ENCODE data around the gene FECH. TPM values are rescaled to one million over a fixed set of nuclear protein-coding genes. Genes with fewer than 3 reads are reported as not detected.

FECH gene
- total RNA-seq, 1 donor from 2014 or later: 24.3 TPM

DNA sequence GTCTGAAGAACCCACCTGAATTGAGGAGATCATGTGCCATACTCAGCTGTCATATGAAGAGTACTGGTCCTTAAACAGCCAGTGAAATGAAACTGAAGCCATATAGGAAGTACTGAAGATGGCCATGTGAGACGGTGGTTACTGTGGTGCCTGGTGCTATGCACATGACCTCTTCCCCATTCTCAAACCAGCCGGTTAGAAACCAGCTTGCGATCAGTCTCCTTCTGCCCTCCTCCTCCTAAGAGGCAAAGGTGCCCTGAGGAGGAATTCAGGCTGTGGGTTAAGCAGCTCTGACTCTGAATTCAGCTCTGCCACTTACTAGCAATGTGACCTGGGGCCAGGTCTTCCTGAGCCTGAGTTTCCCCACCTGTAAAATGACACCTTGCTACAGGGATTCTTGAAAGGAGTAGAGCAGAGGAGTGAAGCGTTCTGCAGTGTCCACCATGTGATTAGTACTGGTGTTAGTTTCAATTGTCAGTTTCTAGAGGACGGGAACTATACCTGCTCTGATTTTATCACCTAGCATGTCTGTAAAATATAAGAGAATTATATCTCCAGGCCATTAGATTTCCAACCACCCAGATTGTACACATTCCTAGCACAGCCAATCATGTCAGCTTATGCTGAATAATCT is 5.1 kb downstream of the FECH start:
- DNase-seq: no peak

DNA sequence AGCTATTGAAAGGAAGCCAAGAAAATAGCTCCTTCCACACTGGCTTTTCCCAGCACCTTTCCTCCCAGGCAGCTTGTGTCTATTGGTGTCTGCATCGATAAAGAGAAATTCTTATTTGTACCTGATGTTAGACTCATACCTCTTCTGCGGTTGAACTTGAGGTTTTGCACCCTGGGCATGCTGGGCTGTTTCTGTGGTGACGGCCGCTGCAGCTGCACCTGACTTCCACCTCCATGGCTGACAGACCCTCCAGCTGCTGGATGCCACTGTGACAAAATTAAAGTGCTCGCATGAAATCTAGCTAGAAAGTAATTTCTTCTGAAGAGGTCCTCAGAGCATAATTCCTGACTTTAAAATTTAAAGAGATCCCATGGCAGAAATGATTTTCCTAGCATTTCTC is 6.6 kb downstream of the FECH start:
- DNase-seq: no peak

DNA sequence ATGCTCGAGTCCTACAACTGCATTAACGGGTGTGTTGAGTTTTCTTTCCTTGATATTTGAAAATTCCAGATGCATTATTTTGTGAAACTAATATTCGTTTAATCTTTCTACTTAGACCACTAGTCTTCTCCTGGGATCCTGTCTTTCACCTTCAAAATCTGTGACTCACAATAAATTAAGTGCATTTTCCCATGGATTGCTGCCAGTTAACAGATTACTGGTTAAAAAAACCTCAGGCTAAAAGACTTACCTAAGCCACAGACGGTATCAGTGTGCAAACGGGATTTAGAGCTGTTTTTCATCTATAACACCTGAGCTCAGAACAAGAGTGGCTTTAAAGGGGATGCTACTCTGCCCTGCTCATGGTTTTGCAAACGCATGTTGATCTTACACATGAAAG is 10.2 kb downstream of the FECH start:
- DNase-seq: no peak

DNA sequence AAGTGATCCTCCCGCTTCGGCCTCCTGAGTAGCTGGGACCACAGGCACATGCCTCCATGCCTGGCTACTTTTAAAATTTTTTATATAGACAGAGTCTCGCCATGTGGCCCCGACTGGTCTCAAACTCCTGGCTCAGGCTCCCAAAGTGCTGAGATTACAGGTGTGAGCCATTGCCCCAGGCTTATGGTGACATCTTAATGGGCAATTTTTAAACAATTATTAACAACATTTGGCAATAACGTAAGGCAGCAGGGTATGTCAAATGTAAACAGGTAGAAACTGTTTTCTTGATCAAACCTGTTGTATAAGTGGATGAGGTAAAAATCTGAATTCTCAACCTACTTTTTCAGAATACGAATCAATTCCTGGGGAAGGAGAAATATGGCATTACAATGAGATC is 11.0 kb downstream of the FECH start:
- no peak for DNase-seq

DNA sequence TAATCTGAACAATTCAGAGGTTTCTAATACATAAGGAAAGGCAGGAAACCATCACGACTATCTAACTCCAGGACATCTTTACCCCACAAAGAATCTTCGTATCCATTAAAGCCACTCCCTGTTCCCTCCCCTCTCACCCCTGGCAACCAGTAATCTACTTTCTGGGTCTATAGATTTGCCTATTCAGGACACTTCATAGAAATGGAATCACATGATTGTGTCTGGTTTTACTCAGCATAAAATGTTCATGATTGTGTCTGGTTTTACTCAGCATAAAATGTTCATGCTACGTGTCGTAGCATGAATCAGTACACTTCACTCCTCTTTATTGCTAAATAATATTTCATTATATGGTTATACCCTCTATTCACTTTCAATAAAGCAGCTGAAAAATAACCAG is 11.6 kb downstream of the FECH start:
- no peak for DNase-seq

DNA sequence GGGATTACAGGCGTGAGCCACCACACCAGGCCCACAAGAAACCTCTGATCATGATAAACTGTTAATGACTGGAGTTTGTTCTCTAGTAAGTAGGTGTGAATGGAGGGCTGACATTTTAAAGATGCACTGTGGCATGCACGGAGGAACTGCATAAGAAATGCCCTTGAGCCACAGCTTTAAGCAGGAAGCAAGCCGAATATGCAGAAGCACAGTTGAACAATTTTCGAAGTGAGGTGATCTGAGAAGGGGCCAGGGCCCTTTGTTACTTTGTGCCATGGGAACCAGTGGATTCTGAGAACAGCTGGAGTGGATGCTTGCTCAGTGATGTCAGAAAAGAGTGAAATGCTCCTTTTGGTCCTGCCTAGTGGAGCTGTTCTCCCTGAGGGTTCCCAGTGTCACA is 16.3 kb downstream of the FECH start:
- DNase-seq: no peak

DNA sequence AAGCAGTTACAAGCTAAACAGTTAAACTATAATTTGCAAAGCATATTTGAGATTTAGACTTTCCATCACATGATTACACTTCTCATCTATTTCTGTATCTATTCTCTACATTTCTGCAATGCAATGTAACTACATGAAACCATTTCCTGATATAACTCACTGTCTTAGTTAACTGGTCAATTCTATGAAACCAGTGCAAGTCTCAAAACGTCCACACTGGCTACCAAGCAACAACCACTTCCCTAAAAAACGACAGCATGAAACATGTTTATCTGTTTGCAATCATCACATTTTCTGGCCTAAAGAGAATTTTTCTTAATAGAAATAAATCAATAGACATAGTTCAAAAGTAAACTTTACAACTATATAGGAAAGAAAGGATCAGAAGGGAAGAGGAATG is 17.4 kb downstream of the FECH start:
- DNase-seq: no peak

DNA sequence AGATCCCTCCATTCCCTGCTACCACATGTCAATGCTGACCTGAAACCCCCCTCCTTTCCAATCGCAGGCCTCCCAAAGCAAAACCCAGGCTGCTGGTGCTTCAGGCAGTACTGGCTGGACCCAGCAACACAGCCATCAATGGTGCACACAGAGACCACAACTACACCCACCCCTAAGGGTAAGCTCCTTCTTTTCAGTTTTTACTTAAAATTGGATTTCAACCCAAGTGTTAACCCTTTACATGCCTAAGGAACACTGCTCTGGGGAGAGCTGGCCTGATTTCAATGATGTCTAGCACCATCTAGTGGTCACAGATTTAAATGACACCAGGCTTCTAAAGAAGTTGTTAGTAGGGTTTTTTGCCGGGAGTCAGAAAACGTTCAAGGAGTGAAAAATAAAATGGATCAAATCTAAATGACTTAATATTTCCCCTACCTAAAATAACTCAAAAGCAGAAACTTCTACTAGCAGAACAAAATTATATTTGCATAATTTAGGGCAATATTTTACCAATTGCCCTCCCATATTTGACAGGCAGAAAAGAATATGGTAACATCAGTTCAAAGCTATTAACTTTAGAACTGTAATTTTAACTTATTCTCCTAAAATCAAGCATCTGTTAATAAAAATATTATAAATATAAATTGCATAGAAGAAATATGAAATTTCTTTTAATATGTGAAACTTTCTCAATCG is 24.6 kb downstream of the FECH start:
- DNase-seq: no peak

DNA sequence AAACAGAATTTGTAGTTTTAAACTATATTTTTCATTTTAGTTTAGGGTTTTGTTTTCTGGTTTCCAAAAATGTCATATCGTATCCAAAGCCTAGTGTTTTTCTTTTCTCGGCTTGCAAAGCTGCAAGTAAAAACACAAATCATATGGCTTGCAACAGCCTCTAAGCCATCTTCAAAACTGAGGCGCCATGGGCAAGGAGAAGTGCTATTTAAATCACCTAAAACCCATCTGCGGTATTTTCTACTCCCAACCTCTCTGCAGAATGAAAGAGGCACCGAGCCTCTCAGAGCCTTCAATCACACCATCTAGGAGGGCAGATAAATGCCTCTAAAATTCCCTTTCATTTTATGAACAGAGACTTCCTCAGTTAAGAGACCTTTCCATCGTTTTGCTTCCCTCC is 25.2 kb downstream of the FECH start:
- no peak for DNase-seq

DNA sequence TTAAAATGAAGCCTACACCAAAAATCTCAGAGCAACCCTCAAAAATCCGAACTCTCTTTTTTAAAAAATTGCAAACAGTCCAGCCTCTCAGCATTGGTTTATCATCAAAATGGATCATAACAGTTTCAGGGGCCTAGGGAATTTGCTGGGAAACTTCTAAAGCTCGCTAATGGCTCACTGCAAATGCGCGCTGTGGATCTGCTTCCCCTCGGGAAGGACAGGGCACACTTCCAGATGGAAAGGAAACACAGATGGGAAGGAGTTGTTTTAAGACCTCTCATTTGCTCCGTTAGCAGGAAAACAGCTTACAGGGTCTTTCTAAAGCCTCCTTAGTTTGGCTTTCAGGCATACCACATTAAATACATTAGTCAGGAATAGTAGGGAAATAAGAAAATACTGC is 27.2 kb downstream of the FECH start:
- DNase-seq: no peak

DNA sequence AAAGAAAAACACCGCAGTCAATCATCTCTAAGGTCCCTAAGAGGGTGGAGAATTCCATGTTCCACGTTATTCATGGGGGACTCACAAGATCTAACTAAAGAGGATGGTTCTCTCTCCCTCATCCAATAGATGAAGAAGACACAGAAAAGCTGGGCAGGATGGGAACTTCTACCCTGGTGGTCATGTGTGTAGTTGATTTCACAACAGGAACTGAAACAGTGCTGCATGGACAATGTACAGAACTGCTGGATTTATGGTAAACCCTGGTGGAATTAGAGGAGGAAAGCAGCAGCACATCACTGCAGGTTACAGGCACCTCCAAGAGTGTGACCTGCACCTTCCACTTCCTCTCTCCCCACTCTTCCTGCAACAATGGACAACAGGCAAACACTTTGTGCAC is 31.4 kb downstream of the FECH start:
- no peak for DNase-seq

DNA sequence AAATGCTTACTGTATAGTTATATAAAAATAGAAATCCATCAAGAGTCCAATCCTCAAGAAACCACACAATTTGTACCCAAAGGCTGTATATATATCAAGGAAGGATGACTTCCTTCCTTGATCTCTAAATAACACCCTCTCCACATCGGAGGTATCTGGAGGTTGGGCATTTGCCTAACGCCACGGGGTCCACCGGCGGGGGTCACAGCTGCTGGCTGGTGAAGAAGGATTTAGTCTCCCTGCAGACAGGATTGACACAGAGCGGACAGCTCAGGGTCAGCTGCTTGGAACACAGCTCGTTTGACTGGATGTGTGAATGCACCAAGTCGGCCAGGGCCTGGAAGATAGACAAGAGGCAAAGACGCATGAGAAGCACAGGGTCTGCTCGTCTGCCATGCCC is 36.0 kb downstream of the FECH start:
- DNase-seq: no peak

DNA sequence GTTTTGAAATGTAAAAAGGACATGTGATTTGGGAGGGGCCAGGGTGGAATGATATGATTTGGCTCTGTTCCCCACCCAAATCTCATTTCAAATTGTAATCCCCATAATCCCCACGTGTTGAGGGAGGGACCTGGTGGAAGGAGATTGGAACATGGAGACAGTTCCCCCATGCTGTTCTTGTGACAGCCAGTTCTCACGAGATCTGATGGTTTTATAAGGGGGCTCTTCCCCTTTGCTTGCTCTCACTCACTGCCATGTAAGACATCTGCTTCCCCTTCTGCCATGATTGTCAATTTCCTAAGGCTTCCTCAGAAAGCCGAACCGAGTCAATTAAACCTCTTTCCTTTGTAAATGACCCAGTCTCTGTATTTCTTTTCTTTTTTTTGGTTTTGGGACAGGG is 39.2 kb downstream of the FECH start:
- DNase-seq: no peak

DNA sequence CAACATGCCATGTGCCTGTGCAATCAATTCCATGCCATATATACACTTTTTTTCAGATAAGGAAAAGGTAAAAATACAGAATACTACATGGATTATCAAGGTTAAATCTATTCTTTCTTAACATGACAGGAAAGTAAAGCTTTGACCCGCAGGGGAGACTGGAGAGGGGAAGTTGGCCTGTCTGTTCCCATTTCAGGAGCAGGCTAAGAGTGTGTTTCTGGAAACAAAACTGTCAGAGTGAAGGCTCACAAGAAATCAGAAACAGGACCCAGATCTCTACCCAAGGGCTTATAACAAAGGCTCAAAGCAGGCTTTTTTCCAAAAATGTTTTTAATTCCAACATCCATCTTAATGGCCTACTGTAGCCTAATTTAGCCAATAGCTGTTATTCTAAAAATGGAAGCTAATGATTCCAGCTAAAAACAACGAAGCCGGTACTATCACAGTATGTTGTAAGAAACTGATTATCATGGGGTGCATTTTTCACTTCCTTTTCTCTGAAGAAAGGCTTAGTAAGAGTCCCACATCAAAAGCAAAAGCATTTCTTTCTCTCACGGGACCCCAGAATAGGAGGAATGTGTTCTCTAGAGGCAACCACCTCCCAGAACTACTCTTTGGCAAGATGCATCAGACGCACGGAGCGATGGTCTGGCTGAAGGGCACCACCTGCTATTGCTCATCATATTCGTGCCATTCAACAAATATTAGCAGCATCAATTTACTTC is 41.4 kb downstream of the FECH start:
- no peak for DNase-seq

DNA sequence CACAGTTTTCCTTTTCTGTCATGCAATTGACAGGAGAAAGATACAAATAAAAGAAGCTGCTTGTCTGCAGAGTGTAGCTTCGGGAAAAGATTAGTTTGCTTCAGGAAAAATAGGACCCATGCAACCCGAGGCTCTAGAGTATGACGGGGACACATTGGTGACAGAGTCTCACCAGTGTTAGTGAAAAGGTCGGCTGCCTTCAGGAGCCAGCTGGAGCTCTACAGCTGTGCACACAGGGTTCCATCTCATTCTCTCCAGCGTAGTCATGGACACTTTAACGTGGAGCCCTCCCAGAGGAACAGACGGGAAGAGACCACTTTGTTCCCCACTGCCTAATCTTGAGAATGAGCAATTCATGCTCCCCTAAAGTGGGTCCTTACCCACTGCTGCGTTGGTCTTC is 42.9 kb downstream of the FECH start:
- DNase-seq: no peak

DNA sequence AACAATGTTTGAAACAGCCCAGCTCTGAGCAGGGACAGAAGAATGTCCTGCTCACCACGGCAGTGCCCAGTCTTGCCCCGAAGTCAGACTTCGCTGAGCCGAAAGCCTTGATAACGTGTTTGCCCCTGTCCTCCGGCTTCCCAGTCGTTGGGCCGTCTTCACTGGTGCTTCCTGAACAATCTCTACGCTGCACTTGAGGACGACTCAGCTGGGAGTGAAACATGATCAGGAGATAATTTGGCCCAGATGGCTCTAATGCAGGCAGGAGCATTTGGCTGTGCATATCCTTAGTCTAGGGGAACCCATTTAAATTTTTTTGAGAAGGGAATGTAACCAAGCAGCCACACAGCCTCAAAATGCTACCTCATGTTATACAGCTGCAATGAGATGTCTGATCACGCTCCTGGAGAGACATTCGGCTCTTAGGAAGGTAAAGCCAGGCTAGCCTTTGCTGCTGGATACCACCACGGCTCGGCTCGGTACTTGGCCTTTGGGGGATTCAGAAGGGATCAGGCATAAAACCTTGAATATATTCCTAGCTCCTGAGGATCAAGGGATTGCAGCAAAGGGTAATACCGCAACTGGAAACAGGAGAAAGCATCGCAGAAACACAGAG is 43.6 kb downstream of the FECH start:
- no peak for DNase-seq

DNA sequence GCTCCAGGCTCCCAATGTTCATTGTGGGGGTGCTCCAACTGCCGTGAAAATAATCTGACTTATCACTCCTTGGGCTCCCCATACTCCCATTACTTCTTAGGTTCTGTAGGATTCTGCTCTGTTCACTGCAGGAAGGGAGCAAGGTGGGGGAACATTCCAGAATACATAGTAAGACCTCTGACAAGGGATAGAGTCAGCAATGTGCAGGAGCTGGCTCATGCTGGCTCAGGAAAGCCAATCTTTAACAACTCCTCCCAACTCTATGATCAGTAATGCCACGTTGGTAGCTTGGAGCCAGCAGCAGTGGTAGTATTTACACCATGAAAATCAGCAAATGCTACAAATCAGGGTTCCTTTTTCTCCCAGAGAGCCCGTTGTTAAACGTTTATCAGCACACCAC is 44.4 kb downstream of the FECH start:
- DNase-seq: no peak

DNA sequence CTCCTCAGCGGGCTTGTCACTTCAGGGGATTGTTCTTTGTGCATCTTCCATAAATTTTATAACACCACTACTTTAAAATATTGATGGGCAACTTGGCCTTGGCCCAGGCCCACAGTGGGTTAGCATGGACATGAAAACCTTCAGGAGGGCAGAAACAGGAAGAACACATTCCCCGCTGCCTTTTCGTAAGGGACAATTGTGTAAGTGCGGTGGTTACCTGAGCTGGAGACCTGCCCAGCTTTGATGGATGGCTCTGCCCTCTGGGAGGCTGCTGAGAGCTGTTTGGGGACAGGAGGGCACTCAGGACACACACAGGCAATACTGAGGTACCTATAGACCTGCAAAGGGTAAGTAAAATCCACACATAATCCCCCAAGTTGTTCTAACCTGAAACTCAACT is 46.8 kb downstream of the FECH start:
- DNase-seq: no peak

DNA sequence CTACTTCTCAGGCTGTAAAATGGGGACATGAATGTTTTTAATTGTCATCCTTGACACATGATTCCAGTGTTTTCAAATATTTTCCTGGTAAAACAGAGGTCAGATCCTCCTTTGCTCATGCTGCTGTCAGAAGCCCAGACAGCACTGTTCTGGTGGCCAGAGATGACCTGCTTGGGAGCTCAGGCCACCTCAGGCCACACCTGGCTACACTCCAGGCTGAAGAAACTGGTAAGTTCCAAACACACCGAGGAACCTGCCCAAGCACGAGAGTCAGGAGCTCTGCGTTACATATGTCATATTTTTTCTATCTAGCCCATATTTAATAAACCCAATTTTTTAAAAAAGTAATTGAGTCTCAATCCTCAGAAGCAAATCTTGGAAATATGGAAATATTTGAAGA is 47.9 kb downstream of the FECH start:
- DNase-seq: no peak

DNA sequence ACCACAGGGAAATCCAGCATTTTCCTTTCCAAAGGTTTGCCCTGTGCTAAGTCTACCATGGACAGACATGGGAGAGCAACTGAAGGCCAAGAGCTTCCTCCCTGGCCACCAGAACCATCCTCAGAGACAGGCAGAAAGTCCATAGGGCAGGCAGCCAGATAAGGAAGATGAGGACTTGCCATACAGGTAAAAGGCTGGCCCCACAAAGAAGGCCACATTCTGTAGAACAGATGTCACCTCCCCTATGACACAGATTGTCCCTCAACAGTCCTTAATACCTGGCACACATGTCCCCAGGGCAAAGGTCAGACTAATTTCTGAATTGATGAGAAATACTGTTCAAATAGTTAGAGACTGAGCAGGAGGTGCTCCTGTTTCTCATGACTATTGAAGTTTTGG is 52.0 kb downstream of the FECH start:
- no peak for DNase-seq

DNA sequence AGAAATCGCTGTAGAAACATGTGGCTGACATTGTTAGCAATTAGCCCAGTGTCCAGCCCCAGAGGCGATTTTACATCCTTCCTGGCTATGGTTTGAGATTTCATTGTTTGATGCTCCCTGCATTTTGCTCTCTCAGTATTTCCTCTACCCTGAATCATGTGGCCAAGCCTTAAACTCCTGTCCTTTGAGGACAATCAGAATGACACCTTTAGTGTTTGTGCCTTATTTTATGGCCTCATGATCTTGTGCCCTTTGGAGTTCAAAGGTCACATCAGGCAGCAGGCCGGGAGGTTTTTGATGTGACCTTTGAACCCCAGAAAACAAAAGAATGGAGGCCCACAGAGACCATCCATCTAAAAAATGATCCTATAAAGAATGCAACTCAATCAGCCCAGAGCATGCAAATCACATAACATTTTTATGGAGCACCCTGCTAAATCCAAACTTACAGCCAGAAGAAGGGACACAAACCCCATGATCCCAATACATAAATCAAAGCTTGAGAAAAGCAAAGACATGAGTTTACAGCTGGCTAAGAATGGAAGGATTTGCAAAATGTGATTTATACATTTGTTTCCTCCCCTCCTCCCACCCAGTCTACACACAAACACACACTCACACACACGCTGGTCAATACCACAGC is 52.5 kb downstream of the FECH start:
- no peak for DNase-seq

DNA sequence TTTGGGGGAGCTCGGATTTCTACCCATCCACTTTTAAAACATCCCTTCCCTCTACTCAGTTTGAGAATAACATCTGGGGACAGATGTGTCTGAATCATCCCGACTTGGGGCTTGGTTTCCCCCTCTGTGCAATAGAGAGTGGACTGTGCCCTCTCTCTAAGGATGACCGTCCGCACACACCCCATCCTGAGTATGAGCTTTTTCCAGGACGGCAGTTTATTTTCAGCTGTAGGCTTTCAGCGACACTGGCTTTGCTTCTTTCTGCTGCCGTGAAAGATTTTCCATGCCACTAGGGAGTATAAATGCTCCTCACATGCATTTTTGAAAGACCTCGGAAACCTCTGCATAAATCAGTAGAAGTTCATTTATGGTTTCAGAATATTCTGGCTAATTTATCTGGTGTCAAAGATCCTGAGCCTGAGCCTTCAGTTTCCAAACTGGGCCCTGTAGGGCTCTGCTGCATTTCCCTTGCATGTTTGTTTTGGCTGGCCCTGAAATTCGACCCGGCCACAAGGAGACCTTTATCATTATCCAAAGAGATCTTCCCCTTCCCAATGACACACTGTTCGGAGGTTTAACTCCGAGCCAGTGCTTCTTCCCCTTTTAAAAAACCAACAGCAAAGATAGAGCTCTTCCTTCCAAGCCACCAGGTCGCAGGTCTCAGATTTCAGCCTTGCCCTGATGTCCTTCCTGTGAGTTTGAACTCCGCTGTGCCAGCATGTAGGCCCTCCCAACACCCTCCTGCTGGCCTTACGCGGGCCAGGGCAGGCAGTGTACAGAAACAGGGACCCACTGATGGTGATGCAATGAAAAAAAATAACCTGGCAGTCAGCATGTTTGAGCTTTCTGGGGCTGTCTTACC is 53.3 kb downstream of the FECH start:
- no peak for DNase-seq

Data from occipital lobe (tissue), 2 donors.